NCI-H187 treated with DMSO at 0.1 percent for 48 hours (cell line): ENCODE measurements around the gene LRRTM4.
"Not testable (repeated sequence)": the region's sequence is repeated elsewhere in the genome, so short reads cannot be mapped to it uniquely, and the experiment has no call there.

ENCODE experiments used
- DNase-seq: peaks from one replicate; lab custom pipeline; 2025; lab: John Stamatoyannopoulos, UW

LRRTM4 gene

GRCh38 chr2:76745605-76746004 lies 776.6 kb downstream of the LRRTM4 start:
- no peak for DNase-seq

GRCh38 chr2:76737607-76738006 lies 784.6 kb downstream of the LRRTM4 start:
- no peak for DNase-seq

- DNase-seq = no peak
Measured at GRCh38 chr2:76733736-76734135, 788.4 kb downstream of the LRRTM4 start.

DNA sequence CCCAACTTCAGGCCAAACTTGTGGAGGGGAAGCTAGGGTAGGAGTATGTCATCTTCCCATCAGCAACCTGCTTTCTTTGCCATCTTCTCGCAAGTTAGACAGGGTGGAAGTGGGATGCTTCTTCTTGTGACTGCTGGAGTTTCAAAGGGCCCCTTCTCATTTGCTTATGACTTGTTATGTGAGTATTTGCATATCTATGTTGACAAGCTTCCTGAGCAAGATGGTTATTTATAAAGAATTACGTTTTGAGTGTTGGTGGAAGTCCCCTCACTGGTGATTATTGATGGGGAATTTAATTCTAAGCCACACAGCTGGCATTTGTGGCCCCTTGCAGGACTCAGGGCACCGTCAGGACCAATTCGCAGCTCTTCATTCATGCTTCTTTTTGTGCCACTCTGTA lies 791.0 kb downstream of the LRRTM4 start:
- DNase-seq = no peak

- DNase-seq = no peak
Measured at GRCh38 chr2:76730021-76730420, 792.2 kb downstream of the LRRTM4 start.

- no peak for DNase-seq
Measured at GRCh38 chr2:76721226-76721625, 801.0 kb downstream of the LRRTM4 start.

DNA sequence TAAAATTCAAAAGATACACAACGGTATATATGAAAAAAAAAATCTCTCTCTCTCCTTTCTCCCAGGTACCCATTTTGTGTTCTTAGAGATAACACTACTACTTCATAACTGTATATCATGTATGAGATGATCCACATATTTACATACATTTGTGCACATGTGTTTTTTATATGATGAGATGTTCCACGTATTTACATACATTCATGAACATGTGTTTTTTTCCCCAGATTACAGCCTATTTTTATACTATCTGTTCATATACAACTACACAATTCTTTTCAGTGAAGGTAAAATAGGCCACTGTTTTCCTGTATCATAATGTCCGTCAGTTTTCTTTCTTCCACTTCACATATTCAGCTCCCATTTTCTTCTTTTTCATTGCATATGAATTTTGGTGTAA lies 808.9 kb downstream of the LRRTM4 start:
- no peak for DNase-seq

DNA sequence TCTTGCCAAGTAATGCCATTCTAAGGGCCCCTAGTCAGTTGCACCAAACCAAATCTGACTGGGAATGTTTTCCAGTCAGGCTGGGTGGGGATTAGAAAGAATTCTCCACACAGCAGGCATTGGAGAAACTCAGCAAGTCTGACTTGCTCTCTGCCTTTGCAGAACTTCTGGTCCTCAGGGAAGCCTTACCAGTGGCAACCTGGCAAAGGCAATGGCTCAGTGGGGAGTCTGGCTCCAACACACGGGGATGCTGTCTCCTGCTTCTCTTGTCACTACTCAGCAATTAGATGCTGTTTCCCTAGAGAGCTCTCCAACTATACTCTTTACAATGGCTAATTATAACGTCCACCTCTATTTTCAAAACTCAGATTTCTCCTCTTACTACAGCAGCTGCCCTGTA lies 810.7 kb downstream of the LRRTM4 start:
- DNase-seq = peak; percentile 73

GRCh38 chr2:76700894-76701293 lies 821.3 kb downstream of the LRRTM4 start:
- no peak for DNase-seq

GRCh38 chr2:76697998-76698713 lies 824.0 kb downstream of the LRRTM4 start:
- not testable (repeated sequence) for DNase-seq
